ENCODE data around the gene HMCES. TPM values are rescaled to one million over a fixed set of nuclear protein-coding genes. Genes with fewer than 3 reads are reported as not detected.

Gene HMCES, protein sequence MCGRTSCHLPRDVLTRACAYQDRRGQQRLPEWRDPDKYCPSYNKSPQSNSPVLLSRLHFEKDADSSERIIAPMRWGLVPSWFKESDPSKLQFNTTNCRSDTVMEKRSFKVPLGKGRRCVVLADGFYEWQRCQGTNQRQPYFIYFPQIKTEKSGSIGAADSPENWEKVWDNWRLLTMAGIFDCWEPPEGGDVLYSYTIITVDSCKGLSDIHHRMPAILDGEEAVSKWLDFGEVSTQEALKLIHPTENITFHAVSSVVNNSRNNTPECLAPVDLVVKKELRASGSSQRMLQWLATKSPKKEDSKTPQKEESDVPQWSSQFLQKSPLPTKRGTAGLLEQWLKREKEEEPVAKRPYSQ
- 30.1 and 31.4 TPM in 2 replicates for total RNA-seq

DNA sequence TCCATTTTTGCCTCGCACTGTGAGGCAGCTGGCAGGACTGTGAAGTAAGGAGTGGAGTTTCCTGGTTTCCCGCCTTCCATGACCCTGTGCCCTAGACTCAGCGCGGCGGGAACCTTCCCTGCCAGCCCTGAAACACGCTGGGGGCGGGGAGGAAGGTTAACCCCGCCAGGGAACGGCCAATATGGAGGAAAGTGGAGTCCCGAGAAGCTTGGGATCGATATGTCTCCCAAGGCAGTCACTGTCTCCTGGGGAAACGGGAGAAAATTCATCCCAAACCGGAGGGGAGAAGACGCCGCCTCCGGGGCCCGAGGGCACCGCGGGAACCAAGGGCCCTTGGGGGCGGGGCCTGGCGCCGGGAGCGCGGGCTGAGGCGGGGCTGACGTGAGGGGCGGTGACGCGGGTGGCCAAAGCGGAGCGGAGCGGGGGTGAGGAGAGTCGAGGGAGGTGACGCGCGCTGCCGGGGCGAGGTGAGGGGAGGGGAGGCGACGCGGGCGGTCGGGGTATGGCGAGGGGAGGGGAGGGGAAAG, at the start of gene HMCES:
Gene HMCES, plus strand, starts transcription at position 432 of the 527 bp plus-strand sequence. CDS start 863 bp downstream, outside the sequence.
- DNase-seq (ENCODE audit: low read depth), result peak; percentile 35
- Histone ChIP-seq H3K27me3 (ENCODE audit: control insufficient read depth, insufficient read depth, low read length) (no peaks in the 10 kb centered on the region), H3K4me3 (ENCODE audit: low read depth, low read length) (peak within 1 kb of the TSS; percentile 80), H3K36me3 (ENCODE audit: control insufficient read depth, insufficient read depth, low read length) (no peaks in the 10 kb centered on the region)
- TF ChIP-seq, protein P1, sequence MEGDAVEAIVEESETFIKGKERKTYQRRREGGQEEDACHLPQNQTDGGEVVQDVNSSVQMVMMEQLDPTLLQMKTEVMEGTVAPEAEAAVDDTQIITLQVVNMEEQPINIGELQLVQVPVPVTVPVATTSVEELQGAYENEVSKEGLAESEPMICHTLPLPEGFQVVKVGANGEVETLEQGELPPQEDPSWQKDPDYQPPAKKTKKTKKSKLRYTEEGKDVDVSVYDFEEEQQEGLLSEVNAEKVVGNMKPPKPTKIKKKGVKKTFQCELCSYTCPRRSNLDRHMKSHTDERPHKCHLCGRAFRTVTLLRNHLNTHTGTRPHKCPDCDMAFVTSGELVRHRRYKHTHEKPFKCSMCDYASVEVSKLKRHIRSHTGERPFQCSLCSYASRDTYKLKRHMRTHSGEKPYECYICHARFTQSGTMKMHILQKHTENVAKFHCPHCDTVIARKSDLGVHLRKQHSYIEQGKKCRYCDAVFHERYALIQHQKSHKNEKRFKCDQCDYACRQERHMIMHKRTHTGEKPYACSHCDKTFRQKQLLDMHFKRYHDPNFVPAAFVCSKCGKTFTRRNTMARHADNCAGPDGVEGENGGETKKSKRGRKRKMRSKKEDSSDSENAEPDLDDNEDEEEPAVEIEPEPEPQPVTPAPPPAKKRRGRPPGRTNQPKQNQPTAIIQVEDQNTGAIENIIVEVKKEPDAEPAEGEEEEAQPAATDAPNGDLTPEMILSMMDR (IDR thresholded peaks at IDR 0.05; ENCODE audit: insufficient read depth, low read length, poor library complexity, severe bottlenecking), result no peak

DNA sequence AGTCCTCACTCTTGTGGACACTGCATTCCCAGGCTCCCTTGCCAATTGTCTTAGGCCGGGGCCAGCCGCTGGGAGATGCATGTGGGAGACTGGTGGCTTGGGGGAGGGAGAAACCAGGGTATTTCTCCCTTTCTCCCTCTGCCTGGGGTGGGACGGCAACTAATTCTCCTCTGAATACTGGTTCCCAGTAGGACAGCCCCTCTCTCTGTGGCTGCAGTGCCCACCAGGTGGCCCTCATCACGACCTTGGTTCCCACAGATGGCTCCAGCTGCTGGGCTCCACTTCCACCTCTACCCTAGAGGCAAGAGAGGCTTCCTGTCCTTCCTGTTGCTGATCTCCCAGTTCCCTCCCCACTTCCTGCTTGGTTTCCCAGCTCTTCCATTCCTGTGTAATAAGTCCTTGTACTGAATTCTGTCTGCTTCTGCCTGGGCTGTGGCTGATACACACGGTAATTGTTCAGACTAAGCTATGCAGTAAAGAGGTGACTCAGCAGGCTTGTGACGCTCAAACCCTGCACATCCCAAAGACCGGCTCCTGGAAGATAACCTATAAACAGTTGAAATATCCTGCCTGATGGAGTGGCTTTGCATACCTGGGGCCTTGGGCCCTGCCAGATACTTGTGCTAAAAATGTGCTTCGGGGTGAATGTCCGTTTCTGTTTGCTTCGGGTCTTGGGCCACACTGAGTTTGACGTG, 49.6 kb upstream of the HMCES start:
- H3K27me3 ChIP-seq (ENCODE audit: control insufficient read depth, insufficient read depth, low read length), result no peaks in the 10 kb centered on the region
- H3K4me3 ChIP-seq (ENCODE audit: low read depth, low read length), result no peak overlapping the region
- DNase-seq (ENCODE audit: low read depth), result no peak
- TF ChIP-seq, protein P1 (IDR thresholded peaks at IDR 0.05; ENCODE audit: insufficient read depth, low read length, poor library complexity, severe bottlenecking), result no peak
- H3K36me3 ChIP-seq (ENCODE audit: control insufficient read depth, insufficient read depth, low read length), result no peaks in the 10 kb centered on the region

DNA sequence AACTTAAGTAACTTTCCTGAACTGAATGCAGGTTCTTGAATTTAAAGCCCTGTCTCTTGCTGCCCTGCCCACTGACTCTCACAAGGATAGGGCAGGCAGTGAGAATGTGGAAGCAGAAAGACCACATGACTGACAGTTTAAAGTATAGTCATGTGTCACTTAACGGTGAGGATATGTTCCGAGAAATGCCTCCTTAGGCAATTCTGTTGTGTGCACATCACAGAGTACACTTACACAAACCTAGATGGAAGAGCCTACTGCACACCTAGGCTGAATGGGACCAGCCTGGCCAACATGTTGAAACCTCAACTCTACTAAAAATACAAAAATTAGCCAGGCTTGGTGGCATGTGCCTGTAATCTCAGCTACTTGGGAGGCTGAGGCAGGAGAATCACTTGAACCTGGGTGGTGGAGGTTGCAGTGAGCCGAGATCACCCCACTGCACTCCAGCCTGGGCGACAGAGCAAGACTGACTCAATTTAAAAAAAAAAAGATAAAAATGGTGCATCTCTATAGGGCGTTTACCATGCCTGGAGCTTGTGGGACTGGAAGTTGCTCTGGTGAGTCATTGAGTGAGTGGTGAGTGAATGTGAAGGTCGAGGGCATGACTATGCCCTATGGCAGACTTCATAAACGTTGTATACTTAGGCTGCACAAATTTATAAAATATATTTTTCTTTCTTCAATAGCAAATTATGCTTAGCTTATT, 48.2 kb upstream of the HMCES start:
- DNase-seq (ENCODE audit: low read depth), result peak; percentile 63
- Histone ChIP-seq H3K27me3 (ENCODE audit: control insufficient read depth, insufficient read depth, low read length) (no peaks in the 10 kb centered on the region), H3K36me3 (ENCODE audit: control insufficient read depth, insufficient read depth, low read length) (no peaks in the 10 kb centered on the region), H3K4me3 (ENCODE audit: low read depth, low read length) (no peak overlapping the region)
- TF ChIP-seq, protein P1 (IDR thresholded peaks at IDR 0.05; ENCODE audit: insufficient read depth, low read length, poor library complexity, severe bottlenecking), result no peak

DNA sequence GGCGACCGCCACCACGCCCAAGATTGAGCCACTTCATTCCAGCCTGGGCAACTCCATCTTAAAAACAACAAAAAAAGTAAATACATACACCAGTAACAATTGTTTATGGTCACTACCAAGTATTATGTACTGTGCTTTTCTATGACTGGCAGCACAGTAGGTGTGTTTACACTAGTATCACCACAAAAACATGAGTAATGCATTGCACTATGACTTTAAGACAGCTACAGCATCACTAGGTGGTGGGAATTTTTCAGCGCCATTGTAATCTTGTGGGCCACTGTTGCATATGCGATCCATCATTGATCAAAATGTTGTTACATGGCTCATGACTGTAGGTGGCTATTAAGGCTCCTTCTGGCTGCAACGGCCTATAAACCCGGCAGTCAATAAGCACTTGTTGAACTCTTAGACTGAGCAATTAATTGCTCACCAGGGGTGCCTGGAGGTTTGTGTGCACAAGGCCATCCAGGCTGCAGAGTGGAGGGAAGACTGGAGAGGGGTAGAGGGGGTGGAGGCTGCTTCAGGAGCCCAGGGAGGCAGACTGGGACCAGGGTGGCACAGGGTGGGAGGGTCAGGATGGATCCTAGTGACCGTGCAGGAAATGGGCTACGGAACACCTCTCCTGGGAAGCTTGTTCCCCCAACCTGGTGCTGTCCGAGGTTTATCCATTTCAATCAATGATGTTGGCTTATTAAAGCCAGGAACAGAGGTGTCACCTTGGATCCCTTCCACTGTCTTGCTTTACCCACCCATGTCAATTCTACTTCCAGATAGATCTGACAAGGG, 47.1 kb upstream of the HMCES start:
- H3K27me3 ChIP-seq (ENCODE audit: control insufficient read depth, insufficient read depth, low read length), result no peaks in the 10 kb centered on the region
- TF ChIP-seq, protein P1 (IDR thresholded peaks at IDR 0.05; ENCODE audit: insufficient read depth, low read length, poor library complexity, severe bottlenecking), result no peak
- H3K4me3 ChIP-seq (ENCODE audit: low read depth, low read length), result no peak overlapping the region
- no peaks in the 10 kb centered on the region for H3K36me3 ChIP-seq (ENCODE audit: control insufficient read depth, insufficient read depth, low read length)
- no peak for DNase-seq (ENCODE audit: low read depth)

DNA sequence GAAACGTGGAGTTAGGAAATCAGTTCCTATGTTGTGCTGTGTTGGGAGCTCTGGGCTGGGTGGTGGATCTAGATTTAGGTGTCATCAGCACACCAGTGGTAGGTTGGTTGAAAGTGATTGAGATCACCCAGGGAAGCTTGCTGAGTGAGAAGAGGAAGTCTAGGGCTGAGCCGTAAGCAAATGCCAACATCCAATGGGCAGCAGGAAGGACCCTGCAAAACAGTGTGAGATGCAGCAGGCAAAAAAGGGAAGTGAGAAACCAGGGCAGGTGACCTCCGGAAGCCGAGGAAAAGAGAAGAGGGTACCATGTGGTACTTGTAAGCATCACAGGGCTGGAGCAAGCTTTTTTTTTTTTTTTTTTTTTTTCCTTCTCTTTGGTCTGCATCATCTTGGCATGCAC, 45.1 kb upstream of the HMCES start:
- H3K27me3 ChIP-seq (ENCODE audit: control insufficient read depth, insufficient read depth, low read length), result no peaks in the 10 kb centered on the region
- DNase-seq (ENCODE audit: low read depth), result no peak
- H3K36me3 ChIP-seq (ENCODE audit: control insufficient read depth, insufficient read depth, low read length), result no peaks in the 10 kb centered on the region
- H3K4me3 ChIP-seq (ENCODE audit: low read depth, low read length), result no peak overlapping the region
- TF ChIP-seq, protein P1 (IDR thresholded peaks at IDR 0.05; ENCODE audit: insufficient read depth, low read length, poor library complexity, severe bottlenecking), result no peak

Measured in kidney epithelial cell (primary cell).